ENCODE data around the gene MGRN1. TPM values are rescaled to one million over a fixed set of nuclear protein-coding genes. Genes with fewer than 3 reads are reported as not detected.

The MGRN1 gene
- total and polyA plus RNA-seq, 2 of the 13 experiments (the other 11 are each of a cell fraction or from before 2014, with no cell fraction given), result 11.9 to 12.6 TPM

- H3K4me1 ChIP-seq (ENCODE audit: insufficient read depth, low read length), result peaks cover 79% of the 10 kb centered on the region
- peak; percentile 72 for TF ChIP-seq ZBTB38 (CRISPR knock-in tag; IDR thresholded peaks at IDR 0.05)
- TF ChIP-seq ZNF24 (IDR thresholded peaks at IDR 0.05), result peak; percentile 86; the same call in 1 of the 2 replicates
- TF ChIP-seq ZKSCAN1 (IDR thresholded peaks at IDR 0.05; ENCODE audit: low read length), result peak; percentile 67
- TF ChIP-seq, protein P1, sequence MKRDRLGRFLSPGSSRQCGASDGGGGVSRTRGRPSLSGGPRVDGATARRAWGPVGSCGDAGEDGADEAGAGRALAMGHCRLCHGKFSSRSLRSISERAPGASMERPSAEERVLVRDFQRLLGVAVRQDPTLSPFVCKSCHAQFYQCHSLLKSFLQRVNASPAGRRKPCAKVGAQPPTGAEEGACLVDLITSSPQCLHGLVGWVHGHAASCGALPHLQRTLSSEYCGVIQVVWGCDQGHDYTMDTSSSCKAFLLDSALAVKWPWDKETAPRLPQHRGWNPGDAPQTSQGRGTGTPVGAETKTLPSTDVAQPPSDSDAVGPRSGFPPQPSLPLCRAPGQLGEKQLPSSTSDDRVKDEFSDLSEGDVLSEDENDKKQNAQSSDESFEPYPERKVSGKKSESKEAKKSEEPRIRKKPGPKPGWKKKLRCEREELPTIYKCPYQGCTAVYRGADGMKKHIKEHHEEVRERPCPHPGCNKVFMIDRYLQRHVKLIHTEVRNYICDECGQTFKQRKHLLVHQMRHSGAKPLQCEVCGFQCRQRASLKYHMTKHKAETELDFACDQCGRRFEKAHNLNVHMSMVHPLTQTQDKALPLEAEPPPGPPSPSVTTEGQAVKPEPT (CRISPR knock-in tag; IDR thresholded peaks at IDR 0.05; ENCODE audit: low read depth), result no peak
- TF ChIP-seq ZNF776 (CRISPR knock-in tag; IDR thresholded peaks at IDR 0.05), result peak; percentile 57; the same call in 1 of the 2 replicates
- TF ChIP-seq ZBTB33 (CRISPR knock-in tag; IDR thresholded peaks at IDR 0.05), result 0 out of 2 replicates have a peak, but pooled peaks have one; percentile 6
- TF ChIP-seq NR1H2 (CRISPR knock-in tag; IDR thresholded peaks at IDR 0.05; ENCODE audit: borderline replicate concordance, low read depth), result no peak
- no peak for TF ChIP-seq HNRNPUL1 (IDR thresholded peaks at IDR 0.05; ENCODE audit: low read depth, low read length)
- TF ChIP-seq, protein P2, sequence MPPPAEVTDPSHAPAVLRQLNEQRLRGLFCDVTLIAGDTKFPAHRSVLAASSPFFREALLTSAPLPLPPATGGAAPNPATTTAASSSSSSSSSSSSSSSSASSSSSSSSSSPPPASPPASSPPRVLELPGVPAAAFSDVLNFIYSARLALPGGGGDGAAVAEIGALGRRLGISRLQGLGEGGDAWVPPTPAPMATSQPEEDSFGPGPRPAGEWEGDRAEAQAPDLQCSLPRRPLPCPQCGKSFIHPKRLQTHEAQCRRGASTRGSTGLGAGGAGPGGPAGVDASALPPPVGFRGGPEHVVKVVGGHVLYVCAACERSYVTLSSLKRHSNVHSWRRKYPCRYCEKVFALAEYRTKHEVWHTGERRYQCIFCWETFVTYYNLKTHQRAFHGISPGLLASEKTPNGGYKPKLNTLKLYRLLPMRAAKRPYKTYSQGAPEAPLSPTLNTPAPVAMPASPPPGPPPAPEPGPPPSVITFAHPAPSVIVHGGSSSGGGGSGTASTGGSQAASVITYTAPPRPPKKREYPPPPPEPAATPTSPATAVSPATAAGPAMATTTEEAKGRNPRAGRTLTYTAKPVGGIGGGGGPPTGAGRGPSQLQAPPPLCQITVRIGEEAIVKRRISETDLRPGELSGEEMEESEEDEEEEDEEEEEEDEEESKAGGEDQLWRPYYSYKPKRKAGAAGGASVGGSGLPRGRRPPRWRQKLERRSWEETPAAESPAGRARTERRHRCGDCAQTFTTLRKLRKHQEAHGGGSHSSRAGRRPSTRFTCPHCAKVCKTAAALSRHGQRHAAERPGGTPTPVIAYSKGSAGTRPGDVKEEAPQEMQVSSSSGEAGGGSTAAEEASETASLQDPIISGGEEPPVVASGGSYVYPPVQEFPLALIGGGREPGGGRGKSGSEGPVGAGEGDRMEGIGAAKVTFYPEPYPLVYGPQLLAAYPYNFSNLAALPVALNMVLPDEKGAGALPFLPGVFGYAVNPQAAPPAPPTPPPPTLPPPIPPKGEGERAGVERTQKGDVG (CRISPR knock-in tag; IDR thresholded peaks at IDR 0.05; ENCODE audit: borderline replicate concordance), result no peak
- no peak for TF ChIP-seq KDM5B (CRISPR knock-in tag; IDR thresholded peaks at IDR 0.05; ENCODE audit: borderline replicate concordance)
- no peak for TF ChIP-seq XRCC5 (optimal IDR thresholded peaks at IDR 0.05; ENCODE audit: low read length)
- TF ChIP-seq, protein P3, sequence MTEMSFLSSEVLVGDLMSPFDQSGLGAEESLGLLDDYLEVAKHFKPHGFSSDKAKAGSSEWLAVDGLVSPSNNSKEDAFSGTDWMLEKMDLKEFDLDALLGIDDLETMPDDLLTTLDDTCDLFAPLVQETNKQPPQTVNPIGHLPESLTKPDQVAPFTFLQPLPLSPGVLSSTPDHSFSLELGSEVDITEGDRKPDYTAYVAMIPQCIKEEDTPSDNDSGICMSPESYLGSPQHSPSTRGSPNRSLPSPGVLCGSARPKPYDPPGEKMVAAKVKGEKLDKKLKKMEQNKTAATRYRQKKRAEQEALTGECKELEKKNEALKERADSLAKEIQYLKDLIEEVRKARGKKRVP (CRISPR knock-in tag; IDR thresholded peaks at IDR 0.05), result no peak
- peak; percentile 48; the same call in 1 of the 2 replicates for TF ChIP-seq PHF20 (CRISPR knock-in tag; IDR thresholded peaks at IDR 0.05)
- no peak for TF ChIP-seq ZNF580 (CRISPR knock-in tag; IDR thresholded peaks at IDR 0.05; ENCODE audit: borderline replicate concordance, low read depth)
Observed at GRCh38 chr16:4615384-4616046, 9.1 kb upstream of the MGRN1 start.

More at GRCh38 chr16:4615384-4616046, 9.1 kb upstream of the MGRN1 start:
- FAIRE-seq (no peak), ATAC-seq (no peak), DNase-seq (ENCODE audit: low spot score) (no peak)
- Histone ChIP-seq H3K4me2 (ENCODE audit: low read depth, low read length) (peak overlapping the region; percentile 92), H3K9ac (ENCODE audit: insufficient read depth, low read depth, low read length) (peak overlapping the region; percentile 98), H3K4me3 (replicated peaks in 1 of 3; ENCODE audit: insufficient read depth in 1 of 3, low read depth in 2 of 3, low read length in 3 of 3) (peak overlapping the region; percentile 73 to 97 (median 88); a peak in 5 of 6 replicates), H3K36me3 (replicated peaks in 1 of 2; ENCODE audit: control insufficient read depth in 1 of 2, insufficient read depth in 2 of 2, low read length in 2 of 2) (peaks cover 2 to 9% of the 10 kb centered on the region in 2 experiments; a peak in 2 of 5 replicates), H2AFZ (ENCODE audit: low read length) (no peak overlapping the region), H3K79me2 (ENCODE audit: insufficient read depth, low read length) (peaks cover 38% of the 10 kb centered on the region), H4K20me1 (ENCODE audit: insufficient read depth, low read length) (peaks cover 30% of the 10 kb centered on the region; the same call in 1 of the 2 replicates), H3K9me3 (ENCODE audit: low read length) (no peaks in the 10 kb centered on the region), H3K27ac (ENCODE audit: extremely low read length, insufficient read depth, low read length) (peak overlapping the region; percentile 75), H3K27me3 (ENCODE audit: control insufficient read depth in 1 of 2, insufficient read depth in 2 of 2, low read length in 2 of 2) (no peaks in the 10 kb centered on the region; a peak in 1 of 5 replicates)
- ChIA-PET POLR2A (interaction anchor here (0.8 to 3.9 kb wide), 11 partner anchors 10 to 344 kb away, joined by 3 to 39 read pairs (median 5); partner anchors contain the start of genes CDIP1 and MGRN1), CTCF (ENCODE audit: low intra/inter-chr PET ratio, low total read pairs) (interaction anchor here (1.1 kb wide), 1 partner anchor 9 kb away, joined by 5 read pairs; the partner anchor contains the start of gene MGRN1)
- no TSS peak for BruUV-seq (replicated peaks)
- in situ Hi-C loops (cut with HindIII; ENCODE audit: extremely low pct_ligation_motif_present, low pct_unique_long_range_greater_than_20kb), result loop anchor here (5.0 kb wide), 1 partner anchor 47 kb away; no protein-coding TSS in a partner anchor
- 84% methylated on average over 17 of the region's 39 CpGs for WGBS (ENCODE audit: low lambda C conversion rate)
- intact Hi-C loops (cut with micrococcal nuclease; ENCODE audit: unreplicated experiment), result loop anchor here (2.0 to 10.0 kb wide), 2 partner anchors 77 to 339 kb away; partner anchors contain the start of genes CDIP1 and SEC14L5

All from HepG2 (cell line).